ENCODE results near the gene CFAP74. TPM values are rescaled to one million over a fixed set of nuclear protein-coding genes. Genes with fewer than 3 reads are reported as not detected.

CFAP74 gene
- total and polyA plus RNA-seq, 9 of the 15 experiments (the other 6 are each of a cell fraction or from before 2014, with no cell fraction given), result 0.03 to 0.15 (median 0.05) TPM; not detected in 6

DNA sequence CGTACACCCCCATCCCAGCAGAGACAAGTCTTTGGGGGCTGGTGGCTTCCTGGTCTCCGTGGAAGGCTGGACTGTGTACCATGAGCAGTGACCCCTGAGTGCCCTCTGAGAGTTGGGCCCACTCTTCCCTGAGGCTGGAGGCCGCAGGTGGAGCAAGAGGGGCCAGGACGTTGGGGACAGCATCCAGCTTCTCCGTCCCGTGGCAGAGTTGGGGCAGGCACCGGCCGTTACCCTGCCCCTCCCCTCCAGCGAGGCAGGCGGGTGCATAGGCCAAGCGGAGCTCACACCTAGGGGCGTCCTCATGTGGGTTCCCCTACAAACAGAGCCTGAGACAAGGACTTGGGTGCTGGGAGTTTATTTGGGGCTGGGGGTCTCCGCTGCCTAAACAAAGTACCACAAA, 29.6 kb upstream of the CFAP74 start:
- in situ Hi-C loops (cut with MboI) (no loop called here), intact Hi-C loops (cut with micrococcal nuclease) (no loop called here)
- Histone ChIP-seq H3K9ac (ENCODE audit: insufficient read depth in 1 of 2, low read depth in 2 of 2, low read length in 2 of 2) (no peak overlapping the region), H3K4me1 (replicated peaks in 1 of 2; ENCODE audit: control insufficient read depth in 2 of 2, insufficient read depth in 2 of 2, low read length in 2 of 2) (peaks cover 0 to 26% of the 10 kb centered on the region in 2 experiments; a peak in 1 of 5 replicates), H3K9me1 (ENCODE audit: control insufficient read depth, insufficient read depth, low read length) (no peaks in the 10 kb centered on the region), H3K36me3 (ENCODE audit: control insufficient read depth, insufficient read depth, low read length) (no peaks in the 10 kb centered on the region), H3K27me3 (ENCODE audit: control insufficient read depth in 2 of 2, insufficient read depth in 2 of 2, low read length in 2 of 2) (peaks cover 74 to 97% of the 10 kb centered on the region in 2 experiments), H3K4me3 (no peak overlapping the region), H3K27ac (ENCODE audit: extremely low read depth, low read depth, low read length) (no peak overlapping the region), H3K4me2 (ENCODE audit: insufficient read depth, low read length) (no peak overlapping the region), H4K20me1 (replicated peaks; ENCODE audit: control insufficient read depth, insufficient read depth, low read length) (peaks cover 15% of the 10 kb centered on the region), H3K9me3 (replicated peaks; ENCODE audit: control insufficient read depth, insufficient read depth, low read depth, low read length) (no peaks in the 10 kb centered on the region), H3K79me2 (ENCODE audit: control insufficient read depth, insufficient read depth, low read length) (no peaks in the 10 kb centered on the region), H2AFZ (ENCODE audit: low read depth, low read length) (no peak overlapping the region)
- TF ChIP-seq SP1 (CRISPR knock-in tag; IDR thresholded peaks at IDR 0.05) (no peak), ZNF79 (CRISPR knock-in tag; IDR thresholded peaks at IDR 0.05; ENCODE audit: low read depth) (no peak), NCOR1 (IDR thresholded peaks at IDR 0.05) (no peak), SPI1 (IDR thresholded peaks at IDR 0.05; ENCODE audit: borderline replicate concordance, low read depth, low read length) (no peak)
- TF ChIP-seq, protein P1, sequence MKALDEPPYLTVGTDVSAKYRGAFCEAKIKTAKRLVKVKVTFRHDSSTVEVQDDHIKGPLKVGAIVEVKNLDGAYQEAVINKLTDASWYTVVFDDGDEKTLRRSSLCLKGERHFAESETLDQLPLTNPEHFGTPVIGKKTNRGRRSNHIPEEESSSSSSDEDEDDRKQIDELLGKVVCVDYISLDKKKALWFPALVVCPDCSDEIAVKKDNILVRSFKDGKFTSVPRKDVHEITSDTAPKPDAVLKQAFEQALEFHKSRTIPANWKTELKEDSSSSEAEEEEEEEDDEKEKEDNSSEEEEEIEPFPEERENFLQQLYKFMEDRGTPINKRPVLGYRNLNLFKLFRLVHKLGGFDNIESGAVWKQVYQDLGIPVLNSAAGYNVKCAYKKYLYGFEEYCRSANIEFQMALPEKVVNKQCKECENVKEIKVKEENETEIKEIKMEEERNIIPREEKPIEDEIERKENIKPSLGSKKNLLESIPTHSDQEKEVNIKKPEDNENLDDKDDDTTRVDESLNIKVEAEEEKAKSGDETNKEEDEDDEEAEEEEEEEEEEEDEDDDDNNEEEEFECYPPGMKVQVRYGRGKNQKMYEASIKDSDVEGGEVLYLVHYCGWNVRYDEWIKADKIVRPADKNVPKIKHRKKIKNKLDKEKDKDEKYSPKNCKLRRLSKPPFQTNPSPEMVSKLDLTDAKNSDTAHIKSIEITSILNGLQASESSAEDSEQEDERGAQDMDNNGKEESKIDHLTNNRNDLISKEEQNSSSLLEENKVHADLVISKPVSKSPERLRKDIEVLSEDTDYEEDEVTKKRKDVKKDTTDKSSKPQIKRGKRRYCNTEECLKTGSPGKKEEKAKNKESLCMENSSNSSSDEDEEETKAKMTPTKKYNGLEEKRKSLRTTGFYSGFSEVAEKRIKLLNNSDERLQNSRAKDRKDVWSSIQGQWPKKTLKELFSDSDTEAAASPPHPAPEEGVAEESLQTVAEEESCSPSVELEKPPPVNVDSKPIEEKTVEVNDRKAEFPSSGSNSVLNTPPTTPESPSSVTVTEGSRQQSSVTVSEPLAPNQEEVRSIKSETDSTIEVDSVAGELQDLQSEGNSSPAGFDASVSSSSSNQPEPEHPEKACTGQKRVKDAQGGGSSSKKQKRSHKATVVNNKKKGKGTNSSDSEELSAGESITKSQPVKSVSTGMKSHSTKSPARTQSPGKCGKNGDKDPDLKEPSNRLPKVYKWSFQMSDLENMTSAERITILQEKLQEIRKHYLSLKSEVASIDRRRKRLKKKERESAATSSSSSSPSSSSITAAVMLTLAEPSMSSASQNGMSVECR (CRISPR knock-in tag; IDR thresholded peaks at IDR 0.05), result no peak
- BruUV-seq (replicated peaks), result no TSS peak
- FAIRE-seq (no peak), DNase-seq (ENCODE audit: extremely low read depth in 1 of 4, low spot score in 3 of 4) (no peak), ATAC-seq (no peak)
- ChIA-PET POLR2A (interaction anchor here (0.8 kb wide), 1 partner anchor 30 kb away, joined by 3 read pairs; the partner anchor contains the start of gene CFAP74), CTCF (ENCODE audit: low intra/inter-chr PET ratio) (no interaction called here)
- 1% methylated on average over 12 of the region's 13 CpGs for WGBS (ENCODE audit: insufficient coverage, low coverage, missing lambda C conversion rate)
